Mesodermal cell (in vitro differentiated cells): ENCODE data around the gene MAPK8. TPM values are rescaled to one million over a fixed set of nuclear protein-coding genes. Genes with fewer than 3 reads are reported as not detected.

Source experiments
- H3K27ac ChIP-seq: 2 replicates; pipeline ENCODE4 v1.7.0; 2013; ENCODE audit warnings: mild to moderate bottlenecking, low read depth, low read length, moderate library complexity; ENCODE audit not compliant: severe bottlenecking
- H3K36me3 ChIP-seq: 2 replicates; pipeline ENCODE4 v1.7.1; 2013; ENCODE audit warnings: mild to moderate bottlenecking, low read length, moderate library complexity; ENCODE audit not compliant: control insufficient read depth, insufficient read depth
- H3K4me1 ChIP-seq: one replicate; pipeline ENCODE4 v1.7.1; 2013; ENCODE audit warnings: mild to moderate bottlenecking, low read length; ENCODE audit not compliant: insufficient read depth, control insufficient read depth, poor library complexity, severe bottlenecking
- H3K4me3 ChIP-seq: 2 replicates; pipeline ENCODE4 v1.7.0; 2013; ENCODE audit warnings: low read length, control low read depth, mild to moderate bottlenecking; ENCODE audit not compliant: insufficient read depth, poor library complexity, severe bottlenecking; ENCODE audit errors: extremely low read depth
- H3K9me3 ChIP-seq: 2 replicates; pipeline ENCODE4 v1.7.1; 2013; ENCODE audit warnings: mild to moderate bottlenecking, low read length, moderate library complexity; ENCODE audit not compliant: control insufficient read depth
- WGBS, 2 experiments: methylation state at CpG; one replicate each; pipeline ENCODE4 v1.1.5; 2013; ENCODE audit warnings: missing lambda C conversion rate in 2 of 2; ENCODE audit not compliant: insufficient coverage in 2 of 2; 5-methylcytosine and 5-hydroxymethylcytosine counted together
- polyA plus RNA-seq, 2 experiments: library from polyadenylated mRNA; stranded (reverse); fragments of 50-300 nt; gene quantifications; one replicate each; pipeline ENCODE4 v1.2.3, GENCODE V29; 2013

MAPK8 gene
- 62.7 TPM for polyA plus RNA-seq (2013, experiment 1 of 2)
- polyA plus RNA-seq (2013, experiment 2 of 2), result 61.2 TPM

- WGBS, 2 experiments, result 1% methylated on average over 64 to 77 of the region's 86 CpGs
Observed at GRCh38 chr10:48306265-48306869, at the start of gene MAPK8. Gene MAPK8 (plus strand): TSS chr10:48306677. CDS start chr10:48401661, 94,984 bp downstream.

GRCh38 chr10:48257407-48257961 lies 49.0 kb upstream of the MAPK8 start:
- peaks cover under 1% of the 10 kb centered on the region for H3K4me1 ChIP-seq
- H3K36me3 ChIP-seq, result no peaks in the 10 kb centered on the region
- H3K9me3 ChIP-seq, result no peaks in the 10 kb centered on the region
- 80 to 100% methylated on average over 1 of the region's 3 CpGs for WGBS, 2 experiments
- no peak overlapping the region for H3K27ac ChIP-seq
- no peak overlapping the region for H3K4me3 ChIP-seq

More at GRCh38 chr10:48306265-48306869, at the start of gene MAPK8:
- H3K27ac ChIP-seq, result peak within 1 kb of the TSS; percentile 94
- H3K36me3 ChIP-seq, result peaks cover 7% of the 10 kb centered on the region
- H3K4me1 ChIP-seq, result no peaks in the 10 kb centered on the region
- peak within 1 kb of the TSS; percentile 85 for H3K4me3 ChIP-seq
- H3K9me3 ChIP-seq, result no peaks in the 10 kb centered on the region

GRCh38 chr10:48258105-48258504 lies 48.4 kb upstream of the MAPK8 start:
- WGBS, 2 experiments, result 78% methylated on average over 1 of the region's 1 CpG; no CpG with 5 or more reads in 1 of the 2 experiments
- Histone ChIP-seq H3K27ac (no peak overlapping the region), H3K4me3 (no peak overlapping the region), H3K4me1 (no peaks in the 10 kb centered on the region), H3K9me3 (no peaks in the 10 kb centered on the region), H3K36me3 (no peaks in the 10 kb centered on the region)

- Histone ChIP-seq H3K4me3 (no peak overlapping the region), H3K4me1 (no peaks in the 10 kb centered on the region), H3K36me3 (no peaks in the 10 kb centered on the region), H3K9me3 (no peaks in the 10 kb centered on the region), H3K27ac (no peak overlapping the region)
- 82 to 84% methylated on average over 3 of the region's 4 CpGs for WGBS, 2 experiments
Observed at GRCh38 chr10:48266528-48266927, 39.9 kb upstream of the MAPK8 start.

- H3K27ac ChIP-seq, result no peak overlapping the region
- H3K9me3 ChIP-seq, result no peaks in the 10 kb centered on the region
- H3K4me1 ChIP-seq, result peaks cover 9% of the 10 kb centered on the region
- WGBS, 2 experiments, result 73 to 100% methylated on average over 1 to 4 of the region's 5 CpGs
- no peaks in the 10 kb centered on the region for H3K36me3 ChIP-seq
- H3K4me3 ChIP-seq, result no peak overlapping the region
Observed at GRCh38 chr10:48271047-48271730, 35.3 kb upstream of the MAPK8 start.

- no peak overlapping the region for H3K27ac ChIP-seq
- no peak overlapping the region for H3K4me3 ChIP-seq
- H3K4me1 ChIP-seq, result peaks cover 9% of the 10 kb centered on the region
- H3K36me3 ChIP-seq, result no peaks in the 10 kb centered on the region
- no CpG with 5 or more reads among the region's 2 CpGs for WGBS, 2 experiments
- no peaks in the 10 kb centered on the region for H3K9me3 ChIP-seq
Observed at GRCh38 chr10:48272682-48273081, 33.8 kb upstream of the MAPK8 start.

GRCh38 chr10:48273741-48274140 lies 32.7 kb upstream of the MAPK8 start:
- H3K4me1 ChIP-seq, result peaks cover 9% of the 10 kb centered on the region
- no peak overlapping the region for H3K4me3 ChIP-seq
- H3K9me3 ChIP-seq, result no peaks in the 10 kb centered on the region
- WGBS, 2 experiments, result 91 to 100% methylated on average over 1 to 2 of the region's 2 CpGs
- peak overlapping the region; percentile 85 for H3K27ac ChIP-seq
- no peaks in the 10 kb centered on the region for H3K36me3 ChIP-seq

GRCh38 chr10:48274636-48275035 lies 31.8 kb upstream of the MAPK8 start, which contains the start of gene FRMPD2:
Gene FRMPD2 (minus strand): TSS chr10:48274696. CDS start chr10:48274567, 129 bp downstream.
- Histone ChIP-seq H3K27ac (peak within 1 kb of the TSS; percentile 85), H3K9me3 (no peaks in the 10 kb centered on the region), H3K4me3 (no peak within 1 kb of the TSS), H3K36me3 (no peaks in the 10 kb centered on the region), H3K4me1 (peaks cover 9% of the 10 kb centered on the region)
- 59 to 66% methylated on average over 4 to 7 of the region's 8 CpGs for WGBS, 2 experiments

- no peak overlapping the region for H3K4me3 ChIP-seq
- H3K4me1 ChIP-seq, result peaks cover 9% of the 10 kb centered on the region
- WGBS, 2 experiments, result no CpG with 5 or more reads among the region's 1 CpG
- no peaks in the 10 kb centered on the region for H3K9me3 ChIP-seq
- no peaks in the 10 kb centered on the region for H3K36me3 ChIP-seq
- no peak overlapping the region for H3K27ac ChIP-seq
Observed at GRCh38 chr10:48277093-48277492, 29.4 kb upstream of the MAPK8 start.

- no peak overlapping the region for H3K27ac ChIP-seq
- peaks cover 9% of the 10 kb centered on the region for H3K4me1 ChIP-seq
- no CpG with 5 or more reads among the region's 2 CpGs for WGBS, 2 experiments
- H3K4me3 ChIP-seq, result no peak overlapping the region
- H3K36me3 ChIP-seq, result no peaks in the 10 kb centered on the region
- H3K9me3 ChIP-seq, result peaks cover 5% of the 10 kb centered on the region
Observed at GRCh38 chr10:48279081-48279751, 27.3 kb upstream of the MAPK8 start.
